ENCODE measurements around the gene PCMTD2. TPM values are rescaled to one million over a fixed set of nuclear protein-coding genes. Genes with fewer than 3 reads are reported as not detected.

PCMTD2 gene
- total and polyA plus RNA-seq, 8 donors = 11.8 to 36.8 (median 24.0) TPM

DNA sequence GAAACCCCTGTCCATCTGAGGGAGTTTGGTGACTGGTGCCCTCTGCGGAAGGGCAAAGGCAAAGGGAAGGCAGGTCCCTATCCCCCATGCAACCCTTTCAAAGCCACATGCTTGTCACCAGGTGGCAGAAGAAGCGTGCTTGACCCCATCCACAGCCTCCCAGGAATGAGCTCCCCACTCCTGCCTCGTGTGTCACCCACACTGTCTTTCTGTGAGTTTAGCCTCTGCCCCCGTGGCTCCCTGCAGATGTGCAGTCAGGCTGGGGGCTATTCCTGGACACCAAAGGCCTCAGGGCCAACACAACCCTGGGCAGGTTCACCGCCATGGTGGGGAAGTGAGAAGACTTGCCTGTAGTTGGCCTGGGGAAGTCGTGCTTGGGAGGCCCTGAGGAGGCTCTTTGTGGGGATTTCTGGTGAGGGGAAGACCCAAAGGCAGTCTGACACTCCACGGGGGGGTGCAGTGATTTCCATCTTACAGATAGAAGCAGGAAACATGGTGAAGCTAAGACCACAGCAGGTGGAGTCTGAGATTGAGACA lies 16.6 kb upstream of the PCMTD2 start:
- DNase-seq = peak in 3 of 6 donors; percentile 4 to 44 (median 40)
- FAIRE-seq = no peak
- Histone ChIP-seq H3K27ac (no peak overlapping the region), H3K9me3 (no peaks in the 10 kb centered on the region), H3K4me3 (no peak overlapping the region), H3K27me3 (no peaks in the 10 kb centered on the region), H3K4me1 (peaks cover 0 to 4% (median 0%) of the 10 kb centered on the region in 3 donors), H3K36me3 (no peaks in the 10 kb centered on the region)
- no peak for ATAC-seq
- 58 to 80% methylated on average over 7 of the region's 7 CpGs for whole genome bisulfite sequencing, 2 donors
- intact Hi-C loops (cut with DNase I) = no loop called here
- TF ChIP-seq, protein P1, sequence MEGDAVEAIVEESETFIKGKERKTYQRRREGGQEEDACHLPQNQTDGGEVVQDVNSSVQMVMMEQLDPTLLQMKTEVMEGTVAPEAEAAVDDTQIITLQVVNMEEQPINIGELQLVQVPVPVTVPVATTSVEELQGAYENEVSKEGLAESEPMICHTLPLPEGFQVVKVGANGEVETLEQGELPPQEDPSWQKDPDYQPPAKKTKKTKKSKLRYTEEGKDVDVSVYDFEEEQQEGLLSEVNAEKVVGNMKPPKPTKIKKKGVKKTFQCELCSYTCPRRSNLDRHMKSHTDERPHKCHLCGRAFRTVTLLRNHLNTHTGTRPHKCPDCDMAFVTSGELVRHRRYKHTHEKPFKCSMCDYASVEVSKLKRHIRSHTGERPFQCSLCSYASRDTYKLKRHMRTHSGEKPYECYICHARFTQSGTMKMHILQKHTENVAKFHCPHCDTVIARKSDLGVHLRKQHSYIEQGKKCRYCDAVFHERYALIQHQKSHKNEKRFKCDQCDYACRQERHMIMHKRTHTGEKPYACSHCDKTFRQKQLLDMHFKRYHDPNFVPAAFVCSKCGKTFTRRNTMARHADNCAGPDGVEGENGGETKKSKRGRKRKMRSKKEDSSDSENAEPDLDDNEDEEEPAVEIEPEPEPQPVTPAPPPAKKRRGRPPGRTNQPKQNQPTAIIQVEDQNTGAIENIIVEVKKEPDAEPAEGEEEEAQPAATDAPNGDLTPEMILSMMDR (IDR thresholded peaks at IDR 0.05) = no peak

DNA sequence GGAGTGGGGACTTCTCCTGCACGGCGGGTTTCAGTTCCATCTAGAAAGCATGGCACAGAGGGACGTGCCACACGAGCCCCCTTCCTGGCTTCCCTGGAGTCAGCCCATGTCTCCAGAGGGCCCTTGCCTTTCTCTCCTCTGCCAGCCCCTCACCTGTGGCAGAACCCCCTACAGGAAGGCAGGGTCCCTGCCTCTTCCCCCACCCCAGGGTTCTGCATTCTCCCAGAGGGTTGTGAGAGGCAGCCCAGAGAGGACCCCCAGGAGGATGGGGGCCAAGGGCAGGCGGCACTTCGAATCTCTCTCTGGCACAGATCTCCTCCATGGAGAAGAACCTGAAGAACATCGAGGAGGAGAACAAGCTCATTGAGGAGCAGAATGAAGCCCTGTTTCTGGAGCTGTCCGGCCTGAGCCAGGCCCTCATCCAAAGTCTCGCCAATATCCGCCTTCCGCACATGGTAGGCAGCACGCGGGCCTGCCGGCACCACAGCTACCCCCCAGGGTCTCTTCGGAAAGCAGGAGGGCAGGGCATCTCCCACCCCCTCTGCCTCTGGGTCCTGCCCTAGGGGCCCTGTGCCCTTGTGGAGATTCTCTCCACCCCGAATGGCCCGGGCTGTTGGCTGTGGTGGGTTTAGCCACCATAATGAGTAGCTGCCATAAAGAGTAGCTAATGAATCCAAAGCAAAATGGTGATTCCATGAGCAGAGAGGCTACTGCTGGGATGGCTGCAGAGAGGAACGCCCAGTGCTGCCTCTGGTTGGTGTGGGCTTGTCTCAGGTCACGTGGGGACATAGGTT lies 15.9 kb upstream of the PCMTD2 start:
- FAIRE-seq (no peak), ATAC-seq (no peak), DNase-seq (peak in 2 of 6 donors; percentile 4 to 41)
- no peaks in the 10 kb centered on the region for H3K4me1 ChIP-seq
- no peak overlapping the region for H3K27ac ChIP-seq
- intact Hi-C loops (cut with DNase I) = no loop called here
- TF ChIP-seq, protein P1 (IDR thresholded peaks at IDR 0.05) = no peak
- no peaks in the 10 kb centered on the region for H3K36me3 ChIP-seq
- 73 to 89% methylated on average over 19 of the region's 19 CpGs for WGBS, 2 donors
- no peaks in the 10 kb centered on the region for H3K27me3 ChIP-seq
- no peaks in the 10 kb centered on the region for H3K9me3 ChIP-seq
- no peak overlapping the region for H3K4me3 ChIP-seq

GRCh38 chr20:64240243-64241015 lies 15.1 kb upstream of the PCMTD2 start:
- no peak overlapping the region for H3K4me3 ChIP-seq
- H3K27me3 ChIP-seq = no peaks in the 10 kb centered on the region
- DNase-seq = peak in 3 of 6 donors; percentile 12 to 54 (median 44)
- WGBS, 2 donors = 77 to 87% methylated on average over 26 of the region's 26 CpGs
- no peaks in the 10 kb centered on the region for H3K9me3 ChIP-seq
- no peak overlapping the region for H3K27ac ChIP-seq
- no peaks in the 10 kb centered on the region for H3K4me1 ChIP-seq
- H3K36me3 ChIP-seq = no peaks in the 10 kb centered on the region
- FAIRE-seq = no peak
- ATAC-seq = no peak
- TF ChIP-seq, protein P1 (IDR thresholded peaks at IDR 0.05) = no peak
- intact Hi-C loops (cut with DNase I) = no loop called here

GRCh38 chr20:64241061-64241460 lies 14.5 kb upstream of the PCMTD2 start:
- FAIRE-seq = no peak
- H3K4me1 ChIP-seq = no peaks in the 10 kb centered on the region
- 66 to 71% methylated on average over 8 of the region's 8 CpGs for WGBS, 2 donors
- no peaks in the 10 kb centered on the region for H3K36me3 ChIP-seq
- no peaks in the 10 kb centered on the region for H3K9me3 ChIP-seq
- no peak overlapping the region for H3K4me3 ChIP-seq
- no peak for ATAC-seq
- intact Hi-C loops (cut with DNase I) = no loop called here
- TF ChIP-seq, protein P1 (IDR thresholded peaks at IDR 0.05) = no peak
- no peak for DNase-seq
- H3K27me3 ChIP-seq = no peaks in the 10 kb centered on the region
- no peak overlapping the region for H3K27ac ChIP-seq

Data from pancreas (tissue), 10 donors.